ENCODE measurements around the gene RBMS1.

Gene RBMS1

GRCh38 chr2:160390544-160391455 lies 102.8 kb downstream of the RBMS1 start:
- H3K4me1 ChIP-seq (ENCODE audit: control insufficient read depth in 1 of 2, insufficient read depth in 2 of 2, low read length in 2 of 2) = peaks cover 14 to 24% of the 10 kb centered on the region in 2 donors
- H3K27me3 ChIP-seq (ENCODE audit: control insufficient read depth in 1 of 2, insufficient read depth in 2 of 2, low read length in 2 of 2) = no peaks in the 10 kb centered on the region
- no peaks in the 10 kb centered on the region for H3K9me3 ChIP-seq (ENCODE audit: control insufficient read depth in 1 of 2, low read length in 2 of 2)
- no peak overlapping the region for H3K9ac ChIP-seq (ENCODE audit: low read depth in 1 of 2, low read length in 2 of 2)
- no peaks in the 10 kb centered on the region for H3K36me3 ChIP-seq (ENCODE audit: control insufficient read depth in 1 of 2, insufficient read depth in 2 of 2, low read length in 2 of 2)
- no peak overlapping the region for H3K27ac ChIP-seq (ENCODE audit: low read depth, low read length)
- no peak overlapping the region for H3K4me3 ChIP-seq (ENCODE audit: low read depth in 1 of 2, low read length in 2 of 2)

- H3K27me3 ChIP-seq (ENCODE audit: control insufficient read depth in 1 of 2, insufficient read depth in 2 of 2, low read length in 2 of 2) = no peaks in the 10 kb centered on the region
- peaks cover 12 to 24% of the 10 kb centered on the region in 2 donors for H3K4me1 ChIP-seq (ENCODE audit: control insufficient read depth in 1 of 2, insufficient read depth in 2 of 2, low read length in 2 of 2)
- H3K9ac ChIP-seq (ENCODE audit: low read depth in 1 of 2, low read length in 2 of 2) = no peak overlapping the region
- H3K4me3 ChIP-seq (ENCODE audit: low read depth in 1 of 2, low read length in 2 of 2) = no peak overlapping the region
- no peaks in the 10 kb centered on the region for H3K36me3 ChIP-seq (ENCODE audit: control insufficient read depth in 1 of 2, insufficient read depth in 2 of 2, low read length in 2 of 2)
- H3K27ac ChIP-seq (ENCODE audit: low read depth, low read length) = no peak overlapping the region
- H3K9me3 ChIP-seq (ENCODE audit: control insufficient read depth in 1 of 2, low read length in 2 of 2) = no peaks in the 10 kb centered on the region
Observed at GRCh38 chr2:160389875-160390274, 103.7 kb downstream of the RBMS1 start.

- Histone ChIP-seq H3K9ac (ENCODE audit: low read depth in 1 of 2, low read length in 2 of 2) (no peak overlapping the region), H3K9me3 (ENCODE audit: control insufficient read depth in 1 of 2, low read length in 2 of 2) (no peaks in the 10 kb centered on the region), H3K36me3 (ENCODE audit: control insufficient read depth in 1 of 2, insufficient read depth in 2 of 2, low read length in 2 of 2) (no peaks in the 10 kb centered on the region), H3K4me1 (ENCODE audit: control insufficient read depth in 1 of 2, insufficient read depth in 2 of 2, low read length in 2 of 2) (peaks cover 12 to 15% of the 10 kb centered on the region in 2 donors), H3K27ac (ENCODE audit: low read depth, low read length) (peak overlapping the region; percentile 53), H3K4me3 (ENCODE audit: low read depth in 1 of 2, low read length in 2 of 2) (no peak overlapping the region), H3K27me3 (ENCODE audit: control insufficient read depth in 1 of 2, insufficient read depth in 2 of 2, low read length in 2 of 2) (no peaks in the 10 kb centered on the region)
Observed at GRCh38 chr2:160388464-160389263, 104.9 kb downstream of the RBMS1 start.

GRCh38 chr2:160387558-160388262 lies 105.9 kb downstream of the RBMS1 start:
- no peak overlapping the region for H3K9ac ChIP-seq (ENCODE audit: low read depth in 1 of 2, low read length in 2 of 2)
- peak overlapping the region; percentile 53 for H3K27ac ChIP-seq (ENCODE audit: low read depth, low read length)
- H3K4me3 ChIP-seq (ENCODE audit: low read depth in 1 of 2, low read length in 2 of 2) = no peak overlapping the region
- no peaks in the 10 kb centered on the region for H3K36me3 ChIP-seq (ENCODE audit: control insufficient read depth in 1 of 2, insufficient read depth in 2 of 2, low read length in 2 of 2)
- peaks cover 12 to 15% of the 10 kb centered on the region in 2 donors for H3K4me1 ChIP-seq (ENCODE audit: control insufficient read depth in 1 of 2, insufficient read depth in 2 of 2, low read length in 2 of 2)
- no peaks in the 10 kb centered on the region for H3K27me3 ChIP-seq (ENCODE audit: control insufficient read depth in 1 of 2, insufficient read depth in 2 of 2, low read length in 2 of 2)
- H3K9me3 ChIP-seq (ENCODE audit: control insufficient read depth in 1 of 2, low read length in 2 of 2) = no peaks in the 10 kb centered on the region

GRCh38 chr2:160384791-160385190 lies 108.8 kb downstream of the RBMS1 start:
- Histone ChIP-seq H3K27ac (ENCODE audit: low read depth, low read length) (no peak overlapping the region), H3K4me3 (ENCODE audit: low read depth in 1 of 2, low read length in 2 of 2) (no peak overlapping the region), H3K9me3 (ENCODE audit: control insufficient read depth in 1 of 2, low read length in 2 of 2) (no peaks in the 10 kb centered on the region), H3K9ac (ENCODE audit: low read depth in 1 of 2, low read length in 2 of 2) (no peak overlapping the region), H3K36me3 (ENCODE audit: control insufficient read depth in 1 of 2, insufficient read depth in 2 of 2, low read length in 2 of 2) (no peaks in the 10 kb centered on the region), H3K27me3 (ENCODE audit: control insufficient read depth in 1 of 2, insufficient read depth in 2 of 2, low read length in 2 of 2) (no peaks in the 10 kb centered on the region), H3K4me1 (ENCODE audit: control insufficient read depth in 1 of 2, insufficient read depth in 2 of 2, low read length in 2 of 2) (peaks cover 19 to 27% of the 10 kb centered on the region in 2 donors)

- H3K4me1 ChIP-seq (ENCODE audit: control insufficient read depth in 1 of 2, insufficient read depth in 2 of 2, low read length in 2 of 2) = peaks cover 11 to 13% of the 10 kb centered on the region in 2 donors
- H3K9me3 ChIP-seq (ENCODE audit: control insufficient read depth in 1 of 2, low read length in 2 of 2) = no peaks in the 10 kb centered on the region
- H3K4me3 ChIP-seq (ENCODE audit: low read depth in 1 of 2, low read length in 2 of 2) = no peak overlapping the region
- H3K9ac ChIP-seq (ENCODE audit: low read depth in 1 of 2, low read length in 2 of 2) = no peak overlapping the region
- H3K27ac ChIP-seq (ENCODE audit: low read depth, low read length) = no peak overlapping the region
- H3K27me3 ChIP-seq (ENCODE audit: control insufficient read depth in 1 of 2, insufficient read depth in 2 of 2, low read length in 2 of 2) = no peaks in the 10 kb centered on the region
- H3K36me3 ChIP-seq (ENCODE audit: control insufficient read depth in 1 of 2, insufficient read depth in 2 of 2, low read length in 2 of 2) = no peaks in the 10 kb centered on the region
Observed at GRCh38 chr2:160381425-160381951, 112.1 kb downstream of the RBMS1 start.

- Histone ChIP-seq H3K4me1 (ENCODE audit: control insufficient read depth in 1 of 2, insufficient read depth in 2 of 2, low read length in 2 of 2) (peaks cover 11 to 13% of the 10 kb centered on the region in 2 donors), H3K9me3 (ENCODE audit: control insufficient read depth in 1 of 2, low read length in 2 of 2) (no peaks in the 10 kb centered on the region), H3K4me3 (ENCODE audit: low read depth in 1 of 2, low read length in 2 of 2) (no peak overlapping the region), H3K27ac (ENCODE audit: low read depth, low read length) (no peak overlapping the region), H3K36me3 (ENCODE audit: control insufficient read depth in 1 of 2, insufficient read depth in 2 of 2, low read length in 2 of 2) (no peaks in the 10 kb centered on the region), H3K9ac (ENCODE audit: low read depth in 1 of 2, low read length in 2 of 2) (no peak overlapping the region), H3K27me3 (ENCODE audit: control insufficient read depth in 1 of 2, insufficient read depth in 2 of 2, low read length in 2 of 2) (no peaks in the 10 kb centered on the region)
Observed at GRCh38 chr2:160380611-160381010, 113.0 kb downstream of the RBMS1 start.

GRCh38 chr2:160380000-160380570 lies 113.5 kb downstream of the RBMS1 start:
- H3K9me3 ChIP-seq (ENCODE audit: control insufficient read depth in 1 of 2, low read length in 2 of 2) = no peaks in the 10 kb centered on the region
- H3K27me3 ChIP-seq (ENCODE audit: control insufficient read depth in 1 of 2, insufficient read depth in 2 of 2, low read length in 2 of 2) = no peaks in the 10 kb centered on the region
- H3K4me3 ChIP-seq (ENCODE audit: low read depth in 1 of 2, low read length in 2 of 2) = no peak overlapping the region
- no peak overlapping the region for H3K9ac ChIP-seq (ENCODE audit: low read depth in 1 of 2, low read length in 2 of 2)
- H3K27ac ChIP-seq (ENCODE audit: low read depth, low read length) = no peak overlapping the region
- H3K4me1 ChIP-seq (ENCODE audit: control insufficient read depth in 1 of 2, insufficient read depth in 2 of 2, low read length in 2 of 2) = peaks cover 11 to 13% of the 10 kb centered on the region in 2 donors
- H3K36me3 ChIP-seq (ENCODE audit: control insufficient read depth in 1 of 2, insufficient read depth in 2 of 2, low read length in 2 of 2) = no peaks in the 10 kb centered on the region

- no peaks in the 10 kb centered on the region for H3K27me3 ChIP-seq (ENCODE audit: control insufficient read depth in 1 of 2, insufficient read depth in 2 of 2, low read length in 2 of 2)
- no peaks in the 10 kb centered on the region for H3K36me3 ChIP-seq (ENCODE audit: control insufficient read depth in 1 of 2, insufficient read depth in 2 of 2, low read length in 2 of 2)
- H3K4me1 ChIP-seq (ENCODE audit: control insufficient read depth in 1 of 2, insufficient read depth in 2 of 2, low read length in 2 of 2) = peaks cover 11 to 13% of the 10 kb centered on the region in 2 donors
- no peak overlapping the region for H3K4me3 ChIP-seq (ENCODE audit: low read depth in 1 of 2, low read length in 2 of 2)
- no peaks in the 10 kb centered on the region for H3K9me3 ChIP-seq (ENCODE audit: control insufficient read depth in 1 of 2, low read length in 2 of 2)
- no peak overlapping the region for H3K27ac ChIP-seq (ENCODE audit: low read depth, low read length)
- no peak overlapping the region for H3K9ac ChIP-seq (ENCODE audit: low read depth in 1 of 2, low read length in 2 of 2)
Observed at GRCh38 chr2:160379399-160379798, 114.2 kb downstream of the RBMS1 start.

Data from duodenal mucosa (tissue), 2 donors.